Pancreas (tissue), 10 donors: ENCODE data around the gene RNF141. TPM values are rescaled to one million over a fixed set of nuclear protein-coding genes. Genes with fewer than 3 reads are reported as not detected.
A peak's percentile ranks its signal among the peaks of the same experiment; 100 is the strongest.

Source experiments
- ATAC-seq, 4 donors: fragments of 200-7000 bp; cut with Tn5 transposase; one replicate each; pipeline versions ENCODE4 v1.8.0 to v1.9.1; 2020; ENCODE audit warnings: mild to moderate bottlenecking in 4 of 4, moderate library complexity in 4 of 4
- DNase-seq, 6 donors: peaks; one replicate each; pipeline ENCODE4 v3.0.0-alpha.2; 2020
- FAIRE-seq: peaks from 2 replicates; lab custom pipeline; 2012; peaks lifted over from hg19 to GRCh38; lab: Jason Lieb, UNC
- H3K27ac ChIP-seq, 4 donors: fragments of 200-600 bp; sonication (generic); 1 replicate in 3 of 4; 2 replicates in 1 of 4; pipeline versions ENCODE4 v1.5.0 to v1.8.0; 2020
- H3K27me3 ChIP-seq, 4 donors: fragments of 200-600 bp; one replicate each; pipeline ENCODE4 v1.8.0; 2021
- H3K36me3 ChIP-seq, 3 donors: fragments of 200-600 bp; sonication (generic) in 1 of 3; one replicate each; pipeline versions ENCODE4 v1.5.0 to v1.8.0; 2020 to 2021
- H3K4me1 ChIP-seq, 3 donors: fragments of 200-600 bp; one replicate each; pipeline ENCODE4 v1.8.0; 2021
- H3K4me3 ChIP-seq, 4 donors: fragments of 200-600 bp; sonication (generic) in 2 of 4; one replicate each; pipeline versions ENCODE4 v1.5.0 to v1.8.0; 2020 to 2021
- H3K9me3 ChIP-seq, 4 donors: fragments of 200-600 bp; one replicate each; pipeline ENCODE4 v1.8.0; 2021
- CTCF ChIP-seq, 4 donors: fragments of 200-600 bp; sonication (generic) in 3 of 4; IDR thresholded peaks; one replicate each; pipeline versions ENCODE4 v1.5.0 to v1.8.0; 2021; ENCODE audit warnings: antibody characterized with exemption in 4 of 4
- WGBS, 2 donors: extraction: QIAGEN DNeasy Blood & Tissue Kit; methylation state at CpG; one replicate each; pipeline ENCODE4 v1.1.7; 2013; 5-methylcytosine and 5-hydroxymethylcytosine counted together
- intact Hi-C, 3 donors: fragments of 100-400 bp; cut with DNase I; formaldehyde crosslinking; loops; one replicate each; pipeline versions ENCODE4 v1.11.1 to v1.14.2; 2022
- polyA plus RNA-seq, 2 donors: library from polyadenylated mRNA; stranded (reverse); fragments of 200-250 nt; gene quantifications; one replicate each; pipeline ENCODE4 v1.2.3, GENCODE V29; 2013
- total RNA-seq, 6 donors: library from RNA; stranded (reverse); fragmentation: NEBNext Ultra II Directional in 4 of 6; extraction: Animal tissue kit (Norgen Biotek cat#: 25700) in 4 of 6; gene quantifications; one replicate each; pipeline versions ENCODE4 v1.2.1 to v1.2.4, GENCODE V29; 2021 to 2023
- donor health status: healthy with polysubstance abuse.
- donor health status: DM: no; HTN: no; CAD: no; lungs with moderate emphysema.
- donor health status: DM: no; HTN: no; CAD: no.
- donor health status: control.
- donor health status: control.
- donor health status: Bipolar disorder and iron deficiency.
- donor health status: DM: yes; HTN: yes; CAD: no.
- donor health status: DM: no; HTN: no; CAD: no.
- donor health status: DM: no; HTN: no; CAD: no.
- donor health status: DM: yes; HTN: yes; CAD: no.

Gene RNF141
- total RNA-seq, result 10 to 100 TPM; 10.5 to 21.5 (median 17.6) TPM
- polyA plus RNA-seq, result 1 to 10 TPM; 4.4 to 7.8 TPM

- intact Hi-C loops, result no loop called here
- H3K27ac ChIP-seq, result peak within 1 kb of the TSS; percentile 78 to 89 (median 86)
- no peaks in the 10 kb centered on the region for H3K36me3 ChIP-seq
- peak within 1 kb of the TSS; percentile 63 to 89 (median 80) for H3K4me3 ChIP-seq
- TF ChIP-seq CTCF (IDR thresholded peaks at IDR 0.05), result peak; percentile 60 to 83 (median 77)
- FAIRE-seq (no peak), ATAC-seq (peak; percentile 98 to 100 (median 100)), DNase-seq (peak; percentile 92 to 99 (median 96))
- 0% methylated on average over 52 to 54 of the region's 54 CpGs for WGBS, 2 donors
- H3K9me3 ChIP-seq, result no peaks in the 10 kb centered on the region
- no peaks in the 10 kb centered on the region for H3K27me3 ChIP-seq
- H3K4me1 ChIP-seq, result peaks cover 0 to 8% (median 8%) of the 10 kb centered on the region in 3 donors
Measured at GRCh38 chr11:10540915-10541560, at the start of gene RNF141. Gene RNF141 (minus strand): TSS chr11:10541187. CDS start chr11:10534158, 7,029 bp downstream.

DNA sequence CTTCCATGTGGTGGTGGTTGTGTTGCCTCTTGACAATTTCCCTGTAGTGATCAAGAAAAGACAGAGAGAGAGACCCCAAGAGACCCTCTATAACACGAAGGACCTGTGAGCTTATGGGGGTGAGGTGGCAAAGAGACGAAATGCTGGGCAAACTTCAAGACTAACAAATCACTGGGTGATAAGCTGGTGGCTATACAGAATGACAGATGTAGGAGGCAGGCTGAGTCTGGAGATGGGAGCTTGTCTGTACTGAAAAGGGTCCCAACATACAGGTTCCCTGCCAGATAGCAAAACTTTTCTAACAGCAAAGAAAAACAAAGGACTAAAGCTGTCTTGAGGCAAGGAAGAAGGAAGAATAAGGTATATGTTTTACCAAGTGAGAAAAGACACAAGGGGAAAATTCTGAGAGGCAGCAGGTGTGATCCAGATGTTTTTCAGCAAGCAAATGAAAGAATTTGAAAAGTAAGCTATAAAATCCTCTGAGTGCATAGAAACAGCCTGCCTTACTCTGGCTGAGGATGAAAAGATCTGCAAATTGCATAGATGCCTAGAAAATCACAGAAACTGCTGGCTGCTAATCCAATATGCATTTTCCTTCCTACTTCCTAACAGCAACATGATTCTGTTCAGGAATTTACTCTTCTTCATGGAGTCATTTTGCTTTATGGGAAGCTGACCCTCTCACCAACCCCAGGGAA, 49.4 kb upstream of the RNF141 start:
- peak in 1 of 4 donors; percentile 29 for ATAC-seq
- no peak for DNase-seq
- H3K36me3 ChIP-seq, result no peaks in the 10 kb centered on the region
- H3K27me3 ChIP-seq, result no peaks in the 10 kb centered on the region
- no peak overlapping the region for H3K4me3 ChIP-seq
- no peak for TF ChIP-seq CTCF (IDR thresholded peaks at IDR 0.05)
- H3K4me1 ChIP-seq, result no peaks in the 10 kb centered on the region
- no peak for FAIRE-seq
- intact Hi-C loops, result no loop called here
- no peaks in the 10 kb centered on the region for H3K9me3 ChIP-seq
- 31 to 33% methylated on average over 2 of the region's 2 CpGs for WGBS, 2 donors
- H3K27ac ChIP-seq, result no peak overlapping the region

DNA sequence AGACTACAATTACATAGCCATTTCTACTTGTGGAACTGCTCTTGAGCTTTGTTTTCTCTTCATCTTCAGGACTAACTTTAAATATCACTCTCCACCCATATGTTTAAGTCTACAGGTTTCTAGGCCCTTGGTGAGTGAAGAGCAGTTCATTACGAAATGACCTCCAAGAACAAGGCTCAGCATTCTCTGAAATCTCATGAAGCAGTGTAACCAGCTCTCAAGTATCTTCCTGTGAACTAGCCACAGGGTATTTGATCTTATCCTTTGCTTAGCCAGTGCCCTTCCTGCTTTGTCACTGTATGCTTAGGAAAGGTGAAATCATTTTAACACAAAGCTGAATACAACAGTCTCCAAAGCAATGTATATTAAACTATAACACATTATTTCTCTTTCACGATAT, 47.9 kb upstream of the RNF141 start:
- WGBS, 2 donors, result 89 to 90% methylated on average over 2 of the region's 2 CpGs
- H3K27ac ChIP-seq, result no peak overlapping the region
- no peaks in the 10 kb centered on the region for H3K9me3 ChIP-seq
- peaks cover 0 to 6% (median 0%) of the 10 kb centered on the region in 3 donors for H3K4me1 ChIP-seq
- H3K36me3 ChIP-seq, result no peaks in the 10 kb centered on the region
- H3K27me3 ChIP-seq, result no peaks in the 10 kb centered on the region
- no peak for TF ChIP-seq CTCF (IDR thresholded peaks at IDR 0.05)
- DNase-seq, result no peak
- ATAC-seq, result no peak
- no peak overlapping the region for H3K4me3 ChIP-seq
- no peak for FAIRE-seq
- intact Hi-C loops, result no loop called here

DNA sequence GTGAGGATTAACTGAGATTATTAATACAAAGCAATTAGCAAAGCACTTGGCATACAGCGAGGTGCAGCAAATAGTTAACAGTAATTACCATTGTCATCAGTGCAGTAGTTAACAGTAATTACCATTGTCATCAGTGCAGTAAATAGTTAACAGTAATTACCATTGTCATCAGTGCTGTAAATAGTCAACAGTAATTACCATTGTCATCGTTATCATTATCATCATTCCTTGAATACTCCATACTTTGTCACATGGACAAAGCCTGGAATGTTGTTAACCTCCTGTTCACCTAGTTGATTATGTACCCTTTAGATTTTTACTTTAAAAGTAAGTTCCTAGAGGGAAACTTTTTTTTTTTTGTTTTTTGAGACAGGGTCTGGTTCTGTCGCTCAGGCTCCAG, 47.0 kb upstream of the RNF141 start:
- no peaks in the 10 kb centered on the region for H3K27me3 ChIP-seq
- peaks cover 0 to 7% (median 0%) of the 10 kb centered on the region in 3 donors for H3K4me1 ChIP-seq
- intact Hi-C loops, result no loop called here
- TF ChIP-seq CTCF (IDR thresholded peaks at IDR 0.05), result no peak
- no peaks in the 10 kb centered on the region for H3K9me3 ChIP-seq
- 86 to 87% methylated on average over 3 of the region's 3 CpGs for WGBS, 2 donors
- H3K4me3 ChIP-seq, result no peak overlapping the region
- no peak for ATAC-seq
- no peak overlapping the region for H3K27ac ChIP-seq
- no peak for DNase-seq
- H3K36me3 ChIP-seq, result no peaks in the 10 kb centered on the region
- FAIRE-seq, result no peak

DNA sequence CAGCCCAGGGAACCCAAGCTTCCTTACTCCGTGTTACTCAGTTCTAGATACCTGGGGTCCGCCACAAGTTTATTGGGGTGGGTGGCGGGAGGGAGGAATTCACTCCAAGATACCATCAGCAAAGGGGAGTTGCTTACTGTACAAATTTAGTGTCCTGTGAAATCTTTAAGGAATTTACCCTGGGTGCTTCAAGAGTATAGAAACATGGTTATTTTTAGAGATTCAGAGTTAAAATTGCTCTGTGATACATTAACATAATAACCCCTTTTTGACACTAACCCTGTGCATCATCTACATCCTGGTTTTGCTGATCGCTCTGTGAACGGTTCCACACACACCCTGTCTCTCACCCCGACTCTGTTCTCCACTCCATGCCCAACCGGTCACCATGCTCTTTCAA, 46.4 kb upstream of the RNF141 start:
- peaks cover 0 to 7% (median 0%) of the 10 kb centered on the region in 3 donors for H3K4me1 ChIP-seq

More for the DNA sequence above, 46.4 kb upstream of the RNF141 start:
- no peak for TF ChIP-seq CTCF (IDR thresholded peaks at IDR 0.05)
- FAIRE-seq, result no peak
- no peak for DNase-seq
- Histone ChIP-seq H3K4me3 (no peak overlapping the region), H3K27ac (no peak overlapping the region), H3K27me3 (no peaks in the 10 kb centered on the region), H3K36me3 (no peaks in the 10 kb centered on the region), H3K9me3 (no peaks in the 10 kb centered on the region)
- WGBS, 2 donors, result 91% methylated on average over 7 of the region's 7 CpGs
- intact Hi-C loops, result no loop called here
- no peak for ATAC-seq
